RPMI8226 (cell line): ENCODE data around the gene KAZN.
A peak's percentile ranks its signal among the peaks of the same experiment; 100 is the strongest.

Experiments
- DNase-seq: peaks from one replicate; pipeline ENCODE4 v3.0.0-alpha.2; 2015

The KAZN gene

GRCh38 chr1:14866911-14867612 lies 268.6 kb downstream of the KAZN start:
- no peak for DNase-seq

DNA sequence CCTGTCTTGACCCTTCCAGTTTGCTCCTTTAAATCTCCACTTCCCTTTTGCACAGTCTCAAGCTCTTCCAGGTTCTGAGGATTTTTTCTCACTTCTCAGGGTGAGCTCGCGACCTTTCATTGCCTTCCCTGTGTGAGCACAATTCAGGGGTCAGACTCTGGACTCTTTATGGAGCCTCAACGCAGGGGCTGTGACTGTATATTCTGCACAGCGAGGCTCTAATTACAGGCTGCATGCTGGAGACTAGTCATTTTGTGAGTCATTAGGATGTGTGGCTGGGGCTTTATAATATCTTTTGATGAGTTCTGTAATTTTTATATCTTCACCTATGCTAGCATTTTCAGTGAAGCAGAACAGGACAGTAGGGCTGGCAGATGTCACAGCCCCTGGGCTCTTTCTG lies 270.7 kb downstream of the KAZN start:
- DNase-seq = no peak

DNA sequence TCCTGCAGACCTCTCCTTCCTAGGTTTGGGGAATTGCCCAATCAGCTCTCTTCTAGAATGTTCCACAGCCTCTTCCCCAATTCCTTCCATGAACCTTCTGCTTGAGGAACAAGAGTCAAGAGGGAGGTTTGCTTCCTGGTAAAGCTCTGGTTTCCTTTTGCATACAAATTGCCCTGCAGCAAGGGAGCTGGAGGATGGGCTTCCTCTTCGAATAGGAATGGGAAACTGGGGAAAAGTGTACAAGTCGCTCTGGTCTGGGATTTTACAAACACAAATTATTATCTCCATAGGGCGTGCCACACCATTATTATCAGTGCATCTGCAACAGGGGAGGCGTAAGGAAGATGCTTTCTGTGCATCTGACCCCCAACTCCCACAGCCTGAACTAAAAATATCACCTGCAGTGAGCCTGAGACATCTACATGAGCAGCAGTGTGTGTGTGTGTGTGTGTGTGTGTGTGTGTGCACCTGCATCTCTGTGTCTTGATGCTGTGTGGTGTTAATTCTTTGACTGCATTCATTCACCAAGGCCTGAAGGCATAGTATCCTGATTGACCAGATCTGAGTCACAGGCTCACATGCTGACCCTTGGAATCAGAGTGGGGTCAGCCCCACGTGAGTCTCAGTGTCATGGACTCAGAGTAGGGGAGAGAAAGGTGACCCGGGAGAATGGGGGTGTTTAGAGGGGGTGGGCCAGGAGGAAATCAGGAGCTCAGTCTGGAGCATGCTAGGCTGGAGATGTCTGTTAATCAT lies 272.9 kb downstream of the KAZN start:
- no peak for DNase-seq

GRCh38 chr1:14872762-14873161 lies 274.3 kb downstream of the KAZN start:
- DNase-seq = no peak

DNA sequence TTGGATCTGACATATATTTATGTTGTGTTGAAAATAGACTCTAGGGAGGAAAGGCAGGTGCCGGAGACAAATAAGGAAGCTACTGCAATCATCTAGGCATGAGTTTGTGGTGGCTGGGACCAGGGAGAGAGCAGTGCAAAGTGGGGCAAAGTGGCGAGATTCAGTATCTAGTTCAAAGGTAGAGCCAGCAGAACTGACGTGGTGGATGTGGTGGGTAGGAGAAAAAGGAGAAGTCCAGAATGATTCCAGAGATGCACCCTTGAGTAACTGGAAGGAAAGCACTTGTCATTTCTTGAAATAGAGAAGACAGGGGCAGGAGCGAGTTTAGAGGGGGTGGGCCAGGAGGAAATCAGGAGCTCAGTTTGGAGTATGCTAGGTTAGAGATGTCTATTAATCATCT lies 275.2 kb downstream of the KAZN start:
- DNase-seq = no peak

DNA sequence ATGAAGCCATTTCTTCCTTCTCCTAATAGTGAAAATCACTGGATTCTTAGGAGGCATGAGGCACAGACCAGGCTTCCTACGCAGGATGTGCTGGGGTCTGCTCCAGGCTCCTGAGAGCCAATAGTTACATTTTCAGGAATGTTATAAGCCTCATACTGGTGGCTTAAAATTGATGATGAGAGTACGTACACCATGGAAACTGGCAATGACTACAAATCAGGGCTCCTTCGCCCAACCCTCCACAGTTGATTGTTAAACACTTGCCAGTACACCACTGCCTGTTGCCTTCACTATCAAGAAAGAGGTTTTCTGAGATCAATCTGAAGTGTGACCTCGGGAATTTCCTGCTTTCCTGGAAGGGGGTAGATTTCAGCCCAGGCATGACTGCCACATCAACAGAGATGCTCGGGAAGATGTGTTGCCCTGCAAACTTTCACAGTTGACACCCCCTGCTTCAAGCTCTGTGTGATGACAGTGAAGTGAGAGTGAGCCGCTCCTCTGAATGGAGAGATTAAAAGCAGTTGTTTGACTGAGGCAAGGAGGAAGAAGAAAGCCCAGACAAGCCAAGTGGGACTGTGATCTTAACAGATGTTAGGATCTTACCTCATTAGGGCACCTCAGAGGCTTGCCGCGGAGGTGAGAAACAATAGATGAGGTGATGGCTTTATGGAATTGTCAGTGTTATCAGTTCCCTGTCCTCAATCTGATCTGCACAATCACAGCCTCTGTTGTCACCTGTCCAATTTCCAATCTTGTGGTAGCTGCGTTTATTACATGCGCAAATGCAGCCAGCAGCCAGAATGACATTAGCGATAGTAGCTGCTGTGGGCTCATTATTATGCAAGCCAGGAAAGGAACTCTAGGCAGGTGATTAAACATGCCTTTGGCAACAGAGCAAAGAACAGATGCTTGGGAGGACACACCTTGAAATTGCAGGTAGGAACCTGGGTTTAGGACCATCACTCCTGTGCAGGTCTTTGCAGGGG lies 277.3 kb downstream of the KAZN start:
- no peak for DNase-seq

DNA sequence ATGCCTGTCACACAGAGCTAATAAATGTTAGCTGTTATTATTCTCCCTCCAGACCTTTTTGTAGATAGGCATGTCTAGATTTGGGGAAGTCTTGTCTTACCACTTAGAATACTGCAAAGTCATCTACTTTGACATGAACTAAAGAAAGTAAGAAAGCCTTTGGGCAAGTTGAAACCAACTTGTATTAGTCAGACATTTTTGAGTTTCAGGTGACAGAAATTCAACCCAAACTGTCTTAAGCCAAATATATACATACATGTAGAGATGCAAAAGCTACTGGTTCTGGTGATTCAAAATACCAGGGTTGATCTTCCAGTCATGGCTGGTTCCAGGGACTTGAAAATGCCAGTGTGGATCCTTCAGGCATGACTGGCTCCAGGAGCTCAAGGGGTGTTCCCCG lies 278.3 kb downstream of the KAZN start:
- DNase-seq = peak; percentile 42

- DNase-seq = no peak
Observed at GRCh38 chr1:14877224-14877623, 278.7 kb downstream of the KAZN start.

DNA sequence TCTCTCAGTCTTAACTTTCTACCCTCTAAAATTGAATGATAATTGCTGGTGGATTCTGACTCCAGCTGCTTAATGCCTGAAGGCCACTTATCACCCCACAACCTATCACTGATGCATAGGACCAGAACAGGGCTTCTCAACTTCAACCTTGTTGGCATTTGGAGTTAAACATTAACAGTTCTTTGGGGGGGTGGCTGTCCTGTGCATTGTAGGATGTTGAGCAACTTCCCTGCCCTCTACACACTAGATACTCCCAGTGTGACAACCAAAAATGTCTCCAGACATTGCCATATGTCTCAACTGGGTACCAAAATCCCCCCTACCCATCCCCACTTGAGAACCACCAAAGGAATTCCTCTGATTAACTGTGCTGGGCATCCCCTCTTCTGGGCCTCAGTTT lies 279.6 kb downstream of the KAZN start:
- DNase-seq = no peak

- DNase-seq = no peak
Observed at GRCh38 chr1:14878951-14879350, 280.5 kb downstream of the KAZN start.

DNA sequence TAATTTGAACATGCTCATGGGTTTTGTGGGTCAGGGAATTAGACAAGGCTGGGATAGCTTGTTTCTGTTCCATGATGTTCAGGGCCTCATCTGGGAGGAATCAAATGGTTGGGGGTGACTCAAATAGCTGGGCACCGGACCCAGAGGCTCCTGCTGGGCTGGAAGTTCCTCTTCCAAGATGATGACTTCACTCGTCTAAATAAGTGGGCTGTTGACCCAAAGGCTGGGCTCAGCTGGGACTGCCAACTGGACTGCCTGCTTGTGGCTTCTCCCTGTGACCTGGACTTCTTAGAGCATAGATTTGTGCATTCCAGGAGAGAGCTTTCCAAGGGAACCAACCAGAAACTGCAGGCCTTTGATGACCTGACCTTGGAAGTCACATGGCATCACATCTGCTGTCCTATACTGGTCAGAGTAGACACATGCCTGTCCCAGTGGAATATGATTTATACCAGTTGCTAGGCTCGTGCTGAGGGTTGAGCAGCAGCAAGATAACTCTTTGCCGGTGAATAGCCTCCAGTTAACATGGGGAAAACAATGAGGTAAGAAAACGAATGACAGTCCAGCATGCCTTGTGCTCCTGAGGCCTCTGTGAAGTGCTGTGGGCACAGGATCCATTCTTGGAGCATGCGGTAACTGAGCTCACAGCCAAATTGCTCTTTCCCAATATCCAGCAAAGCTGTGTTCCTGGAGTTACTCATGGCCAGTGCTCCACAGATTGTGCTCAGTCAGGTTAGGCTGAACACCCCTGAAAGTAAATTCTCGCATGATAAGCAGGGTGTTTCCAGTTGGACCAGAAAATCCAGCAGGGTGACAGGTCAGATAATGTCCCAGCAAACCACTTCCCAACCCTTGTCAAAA lies 282.2 kb downstream of the KAZN start:
- no peak for DNase-seq

DNA sequence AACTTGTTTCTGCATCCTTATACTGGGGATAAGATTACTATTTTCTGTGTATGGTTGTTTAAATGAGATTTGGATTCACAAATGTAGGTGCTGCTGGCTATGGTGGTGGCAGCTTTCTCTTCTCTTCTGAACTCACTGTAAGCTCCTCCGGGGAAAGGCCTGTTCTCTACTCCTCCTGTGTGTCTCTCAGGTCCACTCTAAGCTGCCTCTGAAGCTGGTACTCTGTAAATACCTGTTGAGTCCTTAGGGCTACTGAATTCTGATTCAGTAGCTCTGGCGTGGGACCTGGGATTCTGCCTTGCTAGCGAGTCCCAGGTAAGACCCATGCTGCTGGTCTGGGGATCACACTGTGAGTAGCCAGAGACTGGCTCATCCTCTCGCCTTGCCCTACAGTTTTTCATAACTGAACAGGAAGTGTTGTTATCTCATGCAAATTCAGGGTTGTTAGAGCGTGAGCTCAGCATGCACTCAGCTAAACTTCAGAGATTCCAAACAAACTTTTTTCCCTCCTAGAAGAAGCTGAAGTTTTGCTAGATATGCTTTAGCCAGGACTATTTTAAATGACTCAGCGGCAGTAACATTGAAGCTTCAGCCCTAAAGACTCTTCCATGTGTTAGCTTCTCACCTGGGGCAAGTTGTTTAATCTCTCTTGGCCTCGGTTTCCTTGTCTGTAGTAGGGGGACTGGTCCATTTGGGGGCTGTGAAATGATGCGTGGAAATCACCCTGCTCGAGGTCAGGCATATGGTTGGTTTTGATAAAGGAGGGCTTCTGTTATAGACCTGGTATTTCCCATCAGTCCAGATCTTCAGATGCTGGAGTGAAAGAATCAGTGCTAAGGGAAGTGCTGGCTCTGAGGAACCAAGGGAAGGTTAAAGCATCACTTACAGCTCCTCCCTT lies 283.5 kb downstream of the KAZN start:
- no peak for DNase-seq

- DNase-seq = no peak
Observed at GRCh38 chr1:14884614-14885175, 286.2 kb downstream of the KAZN start.

DNA sequence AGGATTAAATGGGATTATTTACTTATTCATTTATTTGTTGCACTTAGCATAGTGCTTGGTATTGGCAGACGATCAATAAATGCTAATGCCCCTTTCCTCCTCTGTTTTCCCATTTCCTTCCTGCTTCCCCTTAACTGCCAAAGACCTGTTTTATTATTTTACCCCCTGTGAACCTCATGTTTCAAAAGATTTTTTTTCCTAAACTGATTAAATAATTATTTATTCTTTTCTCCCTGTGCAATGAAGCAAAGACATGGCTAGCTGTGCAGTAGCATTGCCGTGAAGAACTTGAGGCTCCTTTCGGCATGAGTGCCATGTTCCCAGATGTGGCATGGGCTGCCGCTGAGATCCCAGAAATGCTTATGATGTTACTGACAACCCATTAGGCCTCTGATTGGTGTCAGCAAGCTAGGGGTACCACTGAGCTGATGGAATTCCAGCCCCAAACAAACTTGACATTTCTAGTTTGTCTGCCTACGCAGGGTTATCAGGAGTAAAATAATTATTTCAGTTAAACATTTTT lies 288.6 kb downstream of the KAZN start:
- DNase-seq = no peak

DNA sequence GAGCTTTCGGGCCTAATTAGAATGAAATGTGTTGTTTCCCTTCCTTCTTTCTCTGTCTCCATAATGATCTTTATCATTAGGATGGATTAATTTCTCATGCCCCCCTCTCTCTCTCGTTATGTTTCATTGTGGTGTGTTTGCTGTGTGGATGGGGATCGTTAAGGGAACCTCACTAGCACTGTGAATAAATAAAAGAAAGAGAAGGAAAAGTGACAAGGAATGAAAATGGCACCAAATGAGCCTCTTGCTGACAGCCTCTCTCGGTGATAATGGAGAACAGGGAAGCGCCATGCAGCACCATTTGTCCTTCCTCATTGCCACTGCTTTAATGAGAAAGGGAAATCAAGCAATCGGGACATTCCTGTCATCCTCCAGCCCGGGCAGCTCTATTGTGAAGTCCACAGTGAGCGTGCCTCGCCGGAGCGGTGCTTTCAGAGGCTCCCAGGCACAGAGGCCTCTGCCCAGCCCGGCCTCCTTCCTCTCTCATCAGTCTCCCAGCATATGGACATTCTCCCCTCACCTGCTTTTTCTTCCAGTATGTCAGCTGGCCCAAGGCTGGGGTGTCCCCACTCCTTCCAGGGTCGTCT lies 289.4 kb downstream of the KAZN start:
- no peak for DNase-seq

DNA sequence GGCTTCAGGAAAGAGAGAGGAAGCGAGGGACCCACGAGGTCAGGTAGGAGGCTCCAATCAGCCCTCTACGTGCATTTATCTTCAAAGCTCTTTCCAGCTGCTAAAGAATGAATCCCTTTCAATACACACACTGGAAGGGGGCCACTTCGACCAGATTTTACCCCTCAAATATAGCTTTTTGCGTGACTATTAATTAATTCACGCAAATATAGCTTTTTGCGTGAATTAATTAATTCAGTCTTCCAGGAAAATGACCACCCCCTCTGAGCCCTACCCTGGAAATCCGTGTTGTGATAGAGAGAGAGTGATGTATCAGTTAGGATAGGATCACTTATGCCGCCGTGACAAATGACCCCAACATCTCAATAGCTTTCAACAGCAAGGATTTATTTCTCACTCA lies 289.9 kb downstream of the KAZN start:
- no peak for DNase-seq

GRCh38 chr1:14889825-14890440 lies 291.4 kb downstream of the KAZN start:
- DNase-seq = no peak

- no peak for DNase-seq
Observed at GRCh38 chr1:14891991-14892390, 293.5 kb downstream of the KAZN start.

GRCh38 chr1:14894811-14895560 lies 296.5 kb downstream of the KAZN start:
- DNase-seq = no peak
